Esophagus muscularis mucosa (tissue), 4 donors: ENCODE measurements around the gene SRA1. TPM values are rescaled to one million over a fixed set of nuclear protein-coding genes. Genes with fewer than 3 reads are reported as not detected.

Experiments used
- DNase-seq: peaks from one replicate; pipeline ENCODE4 v3.0.0-alpha.2; 2017; ENCODE audit errors: extremely low spot score
- H3K27ac ChIP-seq, 4 donors: fragments of 200-600 bp; sonication (generic); replicated peaks in 1 of 4; 1 replicate in 3 of 4; 2 replicates in 1 of 4; pipeline ENCODE4 v1.5.1; 2016 to 2019; ENCODE audit warnings: mild to moderate bottlenecking in 1 of 4
- H3K27me3 ChIP-seq, 4 donors: fragments of 200-600 bp; sonication (generic); one replicate each; pipeline versions ENCODE4 v1.5.1 to v1.6.0; 2016 to 2019
- H3K36me3 ChIP-seq, 4 donors: fragments of 200-600 bp; sonication (generic); one replicate each; pipeline ENCODE4 v1.5.1; 2016 to 2019
- H3K4me1 ChIP-seq, 4 donors: fragments of 200-600 bp; sonication (generic); one replicate each; pipeline ENCODE4 v1.5.1; 2016 to 2019
- H3K4me3 ChIP-seq, 4 donors: fragments of 200-600 bp; sonication (generic); 1 replicate in 2 of 4; 2 replicates in 2 of 4; pipeline ENCODE4 v1.5.1; 2016 to 2019; ENCODE audit warnings: mild to moderate bottlenecking in 4 of 4, moderate library complexity in 1 of 4
- H3K9me3 ChIP-seq, 4 donors: fragments of 200-600 bp; sonication (generic); 1 replicate in 3 of 4; 2 replicates in 1 of 4; pipeline ENCODE4 v1.5.1; 2016 to 2019
- CTCF ChIP-seq, 3 experiments: fragments of 200-600 bp in 2 of 3; fragments of 450-650 bp in 1 of 3; sonication (generic) in 2 of 3; IDR thresholded peaks; one replicate each; pipeline ENCODE4 v1.5.1; 2017 to 2019; ENCODE audit warnings: antibody characterized with exemption in 3 of 3, mild to moderate bottlenecking in 2 of 3, moderate library complexity in 1 of 3
- EP300 ChIP-seq: sonication (generic); formaldehyde crosslinking; IDR thresholded peaks from one replicate; pipeline ENCODE4 v1.6.1; 2017; ENCODE audit warnings: antibody characterized with exemption
- POLR2A ChIP-seq: fragments of 450-650 bp; IDR thresholded peaks from one replicate; pipeline ENCODE4 v1.6.1; 2017; ENCODE audit warnings: antibody characterized with exemption, moderate library complexity, mild to moderate bottlenecking, low read depth
- POLR2AphosphoS5 ChIP-seq, 2 donors: sonication (generic); formaldehyde crosslinking; IDR thresholded peaks; one replicate each; pipeline ENCODE4 v1.6.1; 2017; ENCODE audit warnings: antibody characterized with exemption in 2 of 2
- WGBS: methylation state at CpG from one replicate; pipeline ENCODE4 v1.1.5; 2018; 5-methylcytosine and 5-hydroxymethylcytosine counted together
- intact Hi-C: fragments of 100-400 bp; cut with DNase I; formaldehyde crosslinking; loops from one replicate; pipeline ENCODE4 v1.15.1; 2023
- total RNA-seq, 4 donors: library from RNA; depleted of rRNA; stranded (reverse); fragments of >200 nt; gene quantifications; one replicate each; pipeline versions ENCODE4 v1.1.0 to v1.2.1, GENCODE V29; 2016

The SRA1 gene
- total RNA-seq, 4 donors from 2014 or later: 17.4 to 29.2 (median 24.7) TPM

DNA sequence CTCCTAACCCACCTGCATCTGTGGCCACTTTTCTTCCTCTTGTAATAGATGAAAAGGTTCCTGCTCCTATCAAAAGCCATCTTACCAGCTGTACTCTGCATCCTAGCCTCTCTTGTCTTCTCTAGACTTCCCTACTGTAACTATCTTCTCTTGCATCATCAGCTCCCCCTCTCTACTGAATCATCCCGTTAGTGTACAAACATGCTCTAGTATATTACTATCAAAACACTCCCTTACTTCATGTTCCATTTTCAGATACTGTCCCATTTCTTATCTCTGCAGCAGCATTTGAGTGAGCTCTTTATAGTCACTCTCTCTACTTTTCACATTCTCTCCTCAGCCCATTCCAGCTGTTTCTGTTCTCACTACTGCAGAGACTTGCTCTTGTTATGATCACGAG is 2.8 kb downstream of the SRA1 start:
- intact Hi-C loops: loop anchor here (5.0 kb wide), 1 partner anchor 83 kb away; the partner anchor contains the start of gene TMCO6
- H3K4me3 ChIP-seq: no peak overlapping the region
- H3K4me1 ChIP-seq: peaks cover 43 to 55% (median 55%) of the 10 kb centered on the region in 4 donors
- no peak for DNase-seq
- peaks cover 5 to 41% (median 30%) of the 10 kb centered on the region in 4 donors for H3K36me3 ChIP-seq
- H3K9me3 ChIP-seq: no peaks in the 10 kb centered on the region
- peak overlapping the region in 2 of 4 donors; percentile 15 to 98 for H3K27ac ChIP-seq
- WGBS: 66% methylated on average over 2 of the region's 2 CpGs
- no peaks in the 10 kb centered on the region for H3K27me3 ChIP-seq
- TF ChIP-seq POLR2A (no peak), POLR2AphosphoS5 (IDR thresholded peaks at IDR 0.05) (no peak), EP300 (no peak), CTCF (IDR thresholded peaks at IDR 0.05) (no peak)

- intact Hi-C loops: loop anchor here (5.0 kb wide), 1 partner anchor 84 kb away; the partner anchor contains the start of gene TMCO6
- peaks cover 51 to 63% (median 62%) of the 10 kb centered on the region in 4 donors for H3K4me1 ChIP-seq
- WGBS: 82% methylated on average over 2 of the region's 2 CpGs
- no peaks in the 10 kb centered on the region for H3K27me3 ChIP-seq
- peak overlapping the region in 2 of 4 donors; percentile 22 to 98 for H3K27ac ChIP-seq
- TF ChIP-seq POLR2A (no peak), POLR2AphosphoS5 (IDR thresholded peaks at IDR 0.05) (no peak), CTCF (IDR thresholded peaks at IDR 0.05) (no peak), EP300 (no peak)
- peaks cover 5 to 39% (median 28%) of the 10 kb centered on the region in 4 donors for H3K36me3 ChIP-seq
- no peaks in the 10 kb centered on the region for H3K9me3 ChIP-seq
- no peak overlapping the region for H3K4me3 ChIP-seq
- DNase-seq: no peak
These were observed 3.6 kb downstream of the SRA1 start for GRCh38 chr5:140553657-140554056.

GRCh38 chr5:140551872-140552271 is 5.4 kb downstream of the SRA1 start:
- DNase-seq: no peak
- Histone ChIP-seq H3K27ac (peak overlapping the region in 2 of 4 donors; percentile 93 to 98), H3K36me3 (peaks cover 5 to 36% (median 28%) of the 10 kb centered on the region in 4 donors), H3K27me3 (no peaks in the 10 kb centered on the region), H3K4me3 (no peak overlapping the region), H3K9me3 (no peaks in the 10 kb centered on the region), H3K4me1 (peaks cover 65 to 72% (median 70%) of the 10 kb centered on the region in 4 donors)
- 70% methylated on average over 2 of the region's 4 CpGs for WGBS
- TF ChIP-seq POLR2AphosphoS5 (IDR thresholded peaks at IDR 0.05): no peak
- TF ChIP-seq POLR2A: no peak
- no peak for TF ChIP-seq CTCF (IDR thresholded peaks at IDR 0.05)
- TF ChIP-seq EP300: no peak
- intact Hi-C loops: loop anchor here (5.0 kb wide), 1 partner anchor 85 kb away; the partner anchor contains the start of gene TMCO6

DNA sequence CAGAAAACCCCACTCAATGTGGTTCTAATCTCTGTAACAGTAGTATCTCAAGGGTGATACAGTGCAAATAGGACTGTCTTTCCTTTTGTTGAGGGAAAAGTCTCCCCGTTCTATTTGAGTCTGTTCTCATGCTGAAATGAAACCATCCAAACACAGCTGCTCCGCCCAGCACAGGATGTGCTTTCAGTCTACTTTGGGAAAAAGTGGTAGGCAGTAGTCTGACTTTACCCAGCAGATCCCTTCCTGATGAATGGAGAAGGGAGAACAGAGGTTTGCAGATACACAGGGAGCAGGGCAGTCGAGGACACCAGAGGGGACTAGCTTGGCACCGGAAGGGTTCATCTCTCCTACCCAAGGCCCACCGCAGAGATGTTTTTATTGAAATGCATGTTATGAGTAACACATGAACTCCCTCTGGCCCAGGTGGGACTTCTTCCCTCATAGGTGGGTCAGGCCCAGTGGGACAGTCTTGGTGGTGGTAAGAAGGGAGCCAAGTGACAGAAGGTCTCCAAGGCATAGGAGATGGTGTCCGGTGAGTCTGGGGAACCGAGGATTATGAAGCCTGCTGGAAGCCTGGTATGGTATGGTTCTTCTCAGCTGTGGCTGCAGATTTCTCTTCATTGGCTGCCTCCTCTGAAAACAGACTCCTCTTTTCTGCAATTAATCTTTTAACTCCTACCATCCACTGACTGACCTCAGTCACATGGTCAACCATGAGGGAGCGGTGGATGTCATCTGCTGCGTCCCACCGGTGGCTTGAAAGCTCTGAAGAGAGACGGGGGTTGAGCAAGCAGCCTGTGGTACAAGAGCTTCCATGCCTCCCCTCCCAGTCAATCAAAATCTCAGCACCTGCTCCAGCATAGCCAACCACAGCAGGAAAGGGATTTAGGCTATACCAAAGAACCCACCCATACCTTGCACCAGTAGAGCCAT is 6.9 kb downstream of the SRA1 start:
- Histone ChIP-seq H3K27me3 (no peaks in the 10 kb centered on the region), H3K9me3 (no peaks in the 10 kb centered on the region), H3K4me1 (peaks cover 58 to 67% (median 65%) of the 10 kb centered on the region in 4 donors), H3K4me3 (no peak overlapping the region), H3K36me3 (peaks cover 5 to 36% (median 28%) of the 10 kb centered on the region in 4 donors), H3K27ac (peak overlapping the region; percentile 93 to 98 (median 96))
- TF ChIP-seq EP300: no peak
- no peak for TF ChIP-seq POLR2AphosphoS5 (IDR thresholded peaks at IDR 0.05)
- TF ChIP-seq POLR2A: no peak
- no peak for TF ChIP-seq CTCF (IDR thresholded peaks at IDR 0.05)
- 73% methylated on average over 7 of the region's 11 CpGs for WGBS
- intact Hi-C loops: loop anchor here (5.0 kb wide), 1 partner anchor 87 kb away; the partner anchor contains the start of gene TMCO6
- no peak for DNase-seq
